Panc1 (cell line): ENCODE measurements around the gene FRK. TPM values are rescaled to one million over a fixed set of nuclear protein-coding genes. Genes with fewer than 3 reads are reported as not detected.

Experiments
- ATAC-seq: fragments of 200-7000 bp; cut with Tn5 transposase; 2 replicates; pipeline ENCODE4 v1.9.1; 2020; ENCODE audit warnings: mild to moderate bottlenecking, moderate library complexity
- BruUV-seq: library from RNA; stranded (reverse); fragments of 400-500 nt; replicated peaks from 2 replicates; lab custom pipeline; 2021; lab: Mats Ljungman, UMichigan
- CTCF ChIA-PET: fragments of 300-600 bp; sonication (Branson Sonifier 250); formaldehyde crosslinking; loops from one replicate; lab custom pipeline; 2022; ENCODE audit warnings: antibody characterized with exemption; lab: Charles Lee
- POLR2A ChIA-PET: fragments of 300-600 bp; sonication (Branson Sonifier 250); formaldehyde crosslinking; loops from one replicate; lab custom pipeline; 2022; ENCODE audit warnings: antibody characterized with exemption; lab: Charles Lee
- DNase-seq: peaks from one replicate; pipeline ENCODE4 v3.0.0-alpha.2; 2010; ENCODE audit warnings: low read depth, low spot score
- H3K27ac ChIP-seq: 2 replicates; pipeline ENCODE4 v1.5.1; 2011; ENCODE audit warnings: mild to moderate bottlenecking, low read length, inconsistent platforms
- H3K27me3 ChIP-seq: fragments of 200-500 bp; sonication (Bioruptor generic); 2 replicates; pipeline ENCODE4 v1.6.0; 2014; ENCODE audit warnings: low read length, inconsistent platforms; ENCODE audit not compliant: control insufficient read depth, insufficient read depth
- H3K36me3 ChIP-seq: fragments of 200-500 bp; sonication (Bioruptor generic); 2 replicates; pipeline ENCODE4 v1.5.1; 2014; ENCODE audit warnings: inconsistent platforms, mild to moderate bottlenecking, low read length, moderate library complexity; ENCODE audit not compliant: control insufficient read depth, insufficient read depth
- H3K4me1 ChIP-seq: 2 replicates; pipeline ENCODE4 v1.5.1; 2011; ENCODE audit warnings: inconsistent platforms, mild to moderate bottlenecking, low read length, moderate library complexity; ENCODE audit not compliant: control insufficient read depth, insufficient read depth
- H3K4me3 ChIP-seq, 2 experiments: 2 replicates each; pipeline ENCODE4 v1.5.1; 2011 to 2012; ENCODE audit warnings: low read depth in 2 of 2, low read length in 2 of 2, mild to moderate bottlenecking in 2 of 2, inconsistent platforms in 1 of 2, moderate library complexity in 1 of 2
- H3K9me3 ChIP-seq: fragments of 200-500 bp; sonication (Bioruptor generic); 2 replicates; pipeline ENCODE4 v1.5.1; 2014; ENCODE audit warnings: low read depth, mild to moderate bottlenecking, inconsistent platforms, low read length, moderate library complexity; ENCODE audit not compliant: control insufficient read depth, insufficient read depth
- CTCF ChIP-seq: fragments of 450-650 bp; IDR thresholded peaks from 2 replicates; pipeline ENCODE4 v1.5.1; 2017; ENCODE audit warnings: mild to moderate bottlenecking
- POLR2AphosphoS5 ChIP-seq: IDR thresholded peaks from 2 replicates; pipeline ENCODE4 v1.6.1; 2012; ENCODE audit warnings: mild to moderate bottlenecking, low read depth, low read length, moderate library complexity
- REST ChIP-seq, 2 experiments: IDR thresholded peaks; 2 replicates each; pipeline ENCODE4 v1.6.1; 2011 to 2012; ENCODE audit warnings: low read depth in 2 of 2, control low read depth in 1 of 2, low read length in 1 of 2, mild to moderate bottlenecking in 1 of 2, moderate library complexity in 1 of 2; ENCODE audit not compliant: insufficient read depth in 1 of 2
- SIN3A ChIP-seq: IDR thresholded peaks from 2 replicates; pipeline ENCODE4 v1.6.1; 2012; ENCODE audit warnings: low read depth, mild to moderate bottlenecking, low read length, moderate library complexity, borderline replicate concordance; ENCODE audit not compliant: insufficient read depth
- TCF7L2 ChIP-seq: IDR thresholded peaks from 2 replicates; pipeline ENCODE4 v1.6.1; 2011; ENCODE audit warnings: mild to moderate bottlenecking, low read depth, low read length, inconsistent platforms
- in situ Hi-C: cut with HindIII; loops from 2 replicates; pipeline ENCODE4 v1.10.0; 2016; ENCODE audit warnings: low sequenced_read_pairs, low pct_unique_long_range_greater_than_20kb
- intact Hi-C: fragments of 100-400 bp; cut with micrococcal nuclease; formaldehyde crosslinking; loops from one replicate; pipeline ENCODE4 v1.10.0; 2022; ENCODE audit not compliant: unreplicated experiment
- total RNA-seq: library from RNA; stranded (reverse); gene quantifications from one replicate; pipeline ENCODE4 v1.2.1, GENCODE V29; 2021; ENCODE audit not compliant: unreplicated experiment

Gene FRK
- total RNA-seq, 1 experiment from 2014 or later, result 2.5 TPM

- BruUV-seq, result no TSS peak
- H3K27ac ChIP-seq, result no peak overlapping the region
- no peaks in the 10 kb centered on the region for H3K36me3 ChIP-seq
- no peaks in the 10 kb centered on the region for H3K27me3 ChIP-seq
- no peak overlapping the region for H3K4me3 ChIP-seq
- DNase-seq (no peak), ATAC-seq (no peak)
- ChIA-PET CTCF (no interaction called here), POLR2A (no interaction called here)
- intact Hi-C loops (no loop called here), in situ Hi-C loops (no loop called here)
- H3K4me1 ChIP-seq, result no peaks in the 10 kb centered on the region
- TF ChIP-seq CTCF, result no peak
- no peak for TF ChIP-seq POLR2AphosphoS5
- TF ChIP-seq REST (IDR thresholded peaks at IDR 0.05; ENCODE audit: insufficient read depth in 1 of 2, low read depth in 2 of 2, low read length in 1 of 2), result no peak
- no peak for TF ChIP-seq TCF7L2
- no peak for TF ChIP-seq SIN3A
- H3K9me3 ChIP-seq, result no peaks in the 10 kb centered on the region
Observed at GRCh38 chr6:116003668-116004067, 57.0 kb downstream of the FRK start.

GRCh38 chr6:116002756-116003155, 57.9 kb downstream of the FRK start:
- CTCF ChIA-PET, result no interaction called here
- ATAC-seq, result no peak
- intact Hi-C loops, result no loop called here

GRCh38 chr6:115999235-115999634, 61.5 kb downstream of the FRK start:
- ChIA-PET POLR2A (no interaction called here), CTCF (no interaction called here)
- Histone ChIP-seq H3K9me3 (no peaks in the 10 kb centered on the region), H3K4me1 (no peaks in the 10 kb centered on the region), H3K4me3 (no peak overlapping the region), H3K36me3 (no peaks in the 10 kb centered on the region), H3K27me3 (no peaks in the 10 kb centered on the region), H3K27ac (no peak overlapping the region)
- in situ Hi-C loops, result no loop called here
- DNase-seq, result no peak
- TF ChIP-seq POLR2AphosphoS5 (no peak), SIN3A (no peak)
- ATAC-seq, result no peak
- no TSS peak for BruUV-seq
- intact Hi-C loops, result no loop called here

More at GRCh38 chr6:116002756-116003155, 57.9 kb downstream of the FRK start:
- no peak for DNase-seq
- no peaks in the 10 kb centered on the region for H3K27me3 ChIP-seq
- in situ Hi-C loops, result no loop called here
- TF ChIP-seq TCF7L2, result no peak
- TF ChIP-seq SIN3A, result no peak
- H3K4me1 ChIP-seq, result no peaks in the 10 kb centered on the region
- POLR2A ChIA-PET, result no interaction called here
- BruUV-seq, result no TSS peak
- no peaks in the 10 kb centered on the region for H3K36me3 ChIP-seq
- H3K9me3 ChIP-seq, result no peaks in the 10 kb centered on the region
- H3K4me3 ChIP-seq, result no peak overlapping the region
- no peak overlapping the region for H3K27ac ChIP-seq
